ENCODE results near the gene SIL1. TPM values are rescaled to one million over a fixed set of nuclear protein-coding genes. Genes with fewer than 3 reads are reported as not detected.

The SIL1 gene
- total and polyA plus RNA-seq, 2 of the 4 experiments (the other 2 are of a cell fraction): 56.1 to 66.0 TPM

DNA sequence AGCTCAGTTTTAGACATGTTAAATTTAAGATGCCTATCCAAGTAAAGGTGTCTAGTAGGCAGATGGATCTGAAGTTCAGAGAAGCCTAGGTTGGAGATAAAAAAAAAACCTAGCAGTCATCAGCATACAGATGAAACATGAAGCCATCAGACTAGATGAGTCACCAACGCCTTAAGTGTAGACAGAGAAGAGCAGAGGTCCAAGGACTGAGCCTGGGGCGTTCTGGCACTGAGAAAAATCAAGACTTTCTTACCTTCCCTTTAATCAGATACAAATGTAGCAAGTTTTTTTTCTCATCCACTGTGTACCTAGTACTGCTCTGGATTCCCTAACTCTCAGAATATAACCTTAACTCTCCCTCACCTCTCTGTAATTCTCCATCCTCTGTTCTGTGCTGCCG lies 97.3 kb downstream of the SIL1 start:
- no peaks in the 10 kb centered on the region for H3K36me3 ChIP-seq (ENCODE audit: control insufficient read depth, insufficient read depth, low read length)
- in situ Hi-C loops (cut with MboI; ENCODE audit: low sequenced_read_pairs) (no loop called here), dilution Hi-C loops (cut with HindIII; ENCODE audit: low sequenced_read_pairs, unreplicated experiment) (no loop called here), intact Hi-C loops (cut with micrococcal nuclease) (loop anchor here (10.0 kb wide), 1 partner anchor 164 kb away; no protein-coding TSS in a partner anchor)
- H3K9me3 ChIP-seq (ENCODE audit: control insufficient read depth, insufficient read depth, low read length): no peaks in the 10 kb centered on the region
- no CpG with 5 or more reads among the region's 3 CpGs for WGBS, 2 experiments (ENCODE audit: extremely low coverage in 2 of 2, insufficient read length in 1 of 2)
- no peak overlapping the region for H4K5ac ChIP-seq (ENCODE audit: low read depth, low read length)
- no peak overlapping the region for H2BK20ac ChIP-seq (ENCODE audit: low read depth, low read length)
- H3K4ac ChIP-seq (ENCODE audit: low read depth, low read length): no peak overlapping the region
- no TSS peak for BruUV-seq (replicated peaks)
- no peak overlapping the region for H3K23ac ChIP-seq (ENCODE audit: low read depth, low read length)
- ChIA-PET CTCF (no interaction called here), POLR2A (ENCODE audit: unreplicated experiment) (no interaction called here)
- no peak overlapping the region for H3K27ac ChIP-seq (ENCODE audit: insufficient read depth, low read length)
- no peak overlapping the region for H3K4me3 ChIP-seq (ENCODE audit: insufficient read depth, low read depth, low read length)
- no peaks in the 10 kb centered on the region for H4K20me1 ChIP-seq (ENCODE audit: insufficient read depth, low read length)
- ATAC-seq (ENCODE audit: low read depth) (peak; percentile 65), DNase-seq (peak; percentile 75)
- no peak overlapping the region for H2AK5ac ChIP-seq (ENCODE audit: low read depth, low read length)
- H4K91ac ChIP-seq (ENCODE audit: insufficient read depth, low read depth, low read length): no peak overlapping the region
- H3K4me2 ChIP-seq (ENCODE audit: low read depth, low read length): no peak overlapping the region
- H2AK9ac ChIP-seq (replicated peaks; ENCODE audit: low read depth, low read length, poor library complexity): no peak overlapping the region
- no peak overlapping the region for H3K9ac ChIP-seq (ENCODE audit: low read depth, low read length)
- no peaks in the 10 kb centered on the region for H3K27me3 ChIP-seq (ENCODE audit: control insufficient read depth, insufficient read depth, low read length)
- H3K14ac ChIP-seq (replicated peaks; ENCODE audit: low read depth, low read length): no peak overlapping the region
- 0 out of 4 replicates have a peak, but pooled peaks cover 0 to 12% of the 10 kb centered on the region in 2 experiments for H3K79me1 ChIP-seq (ENCODE audit: low read depth in 1 of 2, low read length in 2 of 2)
- H2BK120ac ChIP-seq (ENCODE audit: low read depth, low read length): no peak overlapping the region
- no peak overlapping the region for H3K56ac ChIP-seq (ENCODE audit: extremely low read depth, insufficient read depth, low read length)
- H3K9me1 ChIP-seq (ENCODE audit: insufficient read depth, low read length): peaks cover 9% of the 10 kb centered on the region
- H3K4me1 ChIP-seq (ENCODE audit: control insufficient read depth, insufficient read depth, low read length): peaks cover 12% of the 10 kb centered on the region
- H2BK15ac ChIP-seq (ENCODE audit: low read depth, low read length): no peak overlapping the region
- TF ChIP-seq FOS (IDR thresholded peaks at IDR 0.05; ENCODE audit: low read depth, low read length): peak; percentile 76
- no peak for TF ChIP-seq MAFK (IDR thresholded peaks at IDR 0.05; ENCODE audit: low read depth, low read length)
- 0 out of 2 replicates have a peak, but pooled peaks have one; percentile 20 for TF ChIP-seq BHLHE40 (IDR thresholded peaks at IDR 0.05; ENCODE audit: low read depth, low read length)
- H3K18ac ChIP-seq (ENCODE audit: low read depth, low read length): no peak overlapping the region
- H2BK5ac ChIP-seq (ENCODE audit: low read depth, low read length, poor library complexity, severe bottlenecking): no peak overlapping the region
- H4K8ac ChIP-seq (ENCODE audit: low read depth in 2 of 2, low read length in 2 of 2): no peak overlapping the region
- H2AFZ ChIP-seq (replicated peaks; ENCODE audit: low read length, poor library complexity): no peak overlapping the region
